MM.1S (cell line): ENCODE data around the gene WBP4.

ENCODE experiments used
- DNase-seq: peaks from one replicate; pipeline ENCODE4 v3.0.0-alpha.2; 2015
- H2AFZ ChIP-seq: fragments of 300-600 bp; sonication (generic); 2 replicates; pipeline ENCODE4 v1.6.0; 2016; ENCODE audit warnings: antibody characterized with exemption, low read length
- H3F3A ChIP-seq: fragments of 300-600 bp; sonication (generic); 2 replicates; pipeline ENCODE4 v1.6.1; 2016; ENCODE audit warnings: mild to moderate bottlenecking, antibody characterized with exemption, low read length, moderate library complexity, mixed read lengths; ENCODE audit not compliant: insufficient read depth
- H3K27ac ChIP-seq: fragments of 300-600 bp; sonication (generic); 2 replicates; pipeline ENCODE4 v1.5.1; 2016; ENCODE audit warnings: mild to moderate bottlenecking, low read length
- H3K27me3 ChIP-seq: fragments of 300-600 bp; sonication (generic); replicated peaks from 2 replicates; pipeline ENCODE4 v1.6.0; 2016; ENCODE audit warnings: low read length; ENCODE audit not compliant: insufficient read depth
- H3K36me3 ChIP-seq: fragments of 300-600 bp; sonication (generic); replicated peaks from 2 replicates; pipeline ENCODE4 v1.6.1; 2016; ENCODE audit warnings: mild to moderate bottlenecking, low read length, mixed read lengths; ENCODE audit not compliant: insufficient read depth
- H3K4me1 ChIP-seq: fragments of 300-600 bp; sonication (generic); 2 replicates; pipeline ENCODE4 v1.6.1; 2016; ENCODE audit warnings: low read length, mixed read lengths
- H3K4me2 ChIP-seq: fragments of 300-600 bp; sonication (generic); 2 replicates; pipeline ENCODE4 v1.6.0; 2016; ENCODE audit warnings: low read depth, low read length
- H3K4me3 ChIP-seq: fragments of 300-600 bp; sonication (generic); 2 replicates; pipeline ENCODE4 v1.5.1; 2016; ENCODE audit warnings: low read length, mixed read lengths
- H3K79me2 ChIP-seq: fragments of 300-600 bp; sonication (generic); 2 replicates; pipeline ENCODE4 v1.6.1; 2016; ENCODE audit warnings: mixed run types, low read length, mixed read lengths
- H3K9ac ChIP-seq: fragments of 300-600 bp; sonication (generic); 2 replicates; pipeline ENCODE4 v1.6.1; 2016; ENCODE audit warnings: low read length, mixed read lengths
- H3K9me2 ChIP-seq: fragments of 300-600 bp; sonication (generic); replicated peaks from 2 replicates; pipeline ENCODE4 v1.6.1; 2016; ENCODE audit warnings: mild to moderate bottlenecking, low read length, mixed read lengths; ENCODE audit not compliant: insufficient read depth
- H3K9me3 ChIP-seq: fragments of 300-600 bp; sonication (generic); replicated peaks from 2 replicates; pipeline ENCODE4 v1.6.1; 2016; ENCODE audit warnings: mild to moderate bottlenecking, low read length, mixed read lengths; ENCODE audit not compliant: insufficient read depth
- H4K20me1 ChIP-seq: fragments of 300-600 bp; sonication (generic); 2 replicates; pipeline ENCODE4 v1.6.1; 2016; ENCODE audit warnings: mild to moderate bottlenecking, low read length, moderate library complexity, mixed read lengths; ENCODE audit not compliant: insufficient read depth
- CTCF ChIP-seq: fragments of 300-600 bp; sonication (generic); IDR thresholded peaks from 2 replicates; pipeline ENCODE4 v1.5.1; 2016; ENCODE audit warnings: antibody characterized with exemption, low read length, mixed read lengths
- EZH2 ChIP-seq: fragments of 300-600 bp; sonication (generic); optimal IDR thresholded peaks from 2 replicates; pipeline ENCODE3; 2017; ENCODE audit warnings: low read depth, mild to moderate bottlenecking, antibody characterized with exemption, low read length, mixed read lengths
- EZH2phosphoT487 ChIP-seq: fragments of 300-600 bp; sonication (generic); IDR thresholded peaks from 2 replicates; pipeline ENCODE4 v1.6.1; 2018; ENCODE audit warnings: antibody characterized with exemption, low read length

Gene WBP4

GRCh38 chr13:41099986-41100385, 38.7 kb downstream of the WBP4 start:
- Histone ChIP-seq H3F3A (no peaks in the 10 kb centered on the region), H3K9me2 (no peaks in the 10 kb centered on the region), H3K79me2 (no peaks in the 10 kb centered on the region), H3K9me3 (no peaks in the 10 kb centered on the region), H3K4me3 (no peak overlapping the region), H3K9ac (no peak overlapping the region), H2AFZ (no peak overlapping the region), H3K4me2 (no peak overlapping the region), H3K27ac (no peak overlapping the region), H3K36me3 (no peaks in the 10 kb centered on the region), H4K20me1 (no peaks in the 10 kb centered on the region), H3K27me3 (no peaks in the 10 kb centered on the region), H3K4me1 (no peaks in the 10 kb centered on the region)
- DNase-seq, result no peak
- TF ChIP-seq EZH2phosphoT487, result no peak
- no peak for TF ChIP-seq EZH2
- TF ChIP-seq CTCF, result no peak

- Histone ChIP-seq H3K36me3 (no peaks in the 10 kb centered on the region), H3K27me3 (no peaks in the 10 kb centered on the region), H3K27ac (no peak overlapping the region), H4K20me1 (no peaks in the 10 kb centered on the region), H3K9ac (no peak overlapping the region), H3F3A (no peaks in the 10 kb centered on the region), H3K4me2 (no peak overlapping the region), H2AFZ (no peak overlapping the region), H3K4me1 (no peaks in the 10 kb centered on the region), H3K9me3 (no peaks in the 10 kb centered on the region), H3K9me2 (no peaks in the 10 kb centered on the region), H3K4me3 (no peak overlapping the region), H3K79me2 (no peaks in the 10 kb centered on the region)
- DNase-seq, result no peak
- no peak for TF ChIP-seq EZH2
Observed at GRCh38 chr13:41107104-41107571, 45.8 kb downstream of the WBP4 start.

GRCh38 chr13:41107584-41108014, 46.3 kb downstream of the WBP4 start:
- Histone ChIP-seq H2AFZ (no peak overlapping the region), H3F3A (no peaks in the 10 kb centered on the region), H3K4me1 (no peaks in the 10 kb centered on the region), H3K9me3 (no peaks in the 10 kb centered on the region), H3K9ac (no peak overlapping the region), H3K4me3 (no peak overlapping the region), H3K36me3 (no peaks in the 10 kb centered on the region), H3K4me2 (no peak overlapping the region), H3K79me2 (no peaks in the 10 kb centered on the region), H3K27me3 (no peaks in the 10 kb centered on the region), H3K27ac (no peak overlapping the region), H4K20me1 (no peaks in the 10 kb centered on the region), H3K9me2 (no peaks in the 10 kb centered on the region)
- no peak for TF ChIP-seq EZH2phosphoT487
- TF ChIP-seq CTCF, result no peak
- TF ChIP-seq EZH2, result no peak
- no peak for DNase-seq

GRCh38 chr13:41111454-41111853, 50.1 kb downstream of the WBP4 start:
- no peak for DNase-seq
- no peak for TF ChIP-seq CTCF
- no peak for TF ChIP-seq EZH2
- TF ChIP-seq EZH2phosphoT487, result no peak
- H3K4me2 ChIP-seq, result no peak overlapping the region

More at GRCh38 chr13:41111454-41111853, 50.1 kb downstream of the WBP4 start:
- Histone ChIP-seq H4K20me1 (no peaks in the 10 kb centered on the region), H3K4me1 (no peaks in the 10 kb centered on the region), H3K27me3 (no peaks in the 10 kb centered on the region), H3K4me3 (no peak overlapping the region), H3K79me2 (no peaks in the 10 kb centered on the region), H2AFZ (no peak overlapping the region), H3F3A (no peaks in the 10 kb centered on the region), H3K9me3 (no peaks in the 10 kb centered on the region), H3K9me2 (no peaks in the 10 kb centered on the region), H3K9ac (no peak overlapping the region), H3K27ac (no peak overlapping the region), H3K36me3 (no peaks in the 10 kb centered on the region)
